Aorta (tissue), 5 donors: ENCODE results near the gene IL18BP. TPM values are rescaled to one million over a fixed set of nuclear protein-coding genes. Genes with fewer than 3 reads are reported as not detected.

Source experiments
- ATAC-seq: fragments of 200-7000 bp; cut with Tn5 transposase; one replicate; pipeline ENCODE4 v1.9.1; 2022; ENCODE audit warnings: moderate library complexity; ENCODE audit not compliant: low FRiP score
- DNase-seq, 2 donors: peaks; one replicate each; pipeline ENCODE4 v3.0.0-alpha.2; 2020
- H3K27ac ChIP-seq, 2 donors: one replicate each; pipeline ENCODE4 v1.5.1; 2013; ENCODE audit warnings: low read length in 2 of 2, mild to moderate bottlenecking in 2 of 2, moderate library complexity in 2 of 2, control low read depth in 1 of 2, inconsistent platforms in 1 of 2, low read depth in 1 of 2
- H3K27me3 ChIP-seq, 2 donors: one replicate each; pipeline ENCODE4 v1.6.1; 2013; ENCODE audit warnings: control low read depth in 1 of 2, low read length in 1 of 2, mild to moderate bottlenecking in 1 of 2, moderate library complexity in 1 of 2; ENCODE audit not compliant: insufficient read depth in 2 of 2, control insufficient read depth in 1 of 2
- H3K36me3 ChIP-seq, 2 donors: one replicate each; pipeline ENCODE4 v1.6.1; 2013; ENCODE audit warnings: control low read depth in 1 of 2, low read length in 1 of 2, mild to moderate bottlenecking in 1 of 2; ENCODE audit not compliant: insufficient read depth in 2 of 2, control insufficient read depth in 1 of 2
- H3K4me1 ChIP-seq, 2 donors: one replicate each; pipeline ENCODE4 v1.6.1; 2013; ENCODE audit warnings: low read length in 2 of 2, control low read depth in 1 of 2, mild to moderate bottlenecking in 1 of 2, moderate library complexity in 1 of 2; ENCODE audit not compliant: insufficient read depth in 2 of 2, control insufficient read depth in 1 of 2
- H3K4me3 ChIP-seq, 2 donors: one replicate each; pipeline ENCODE4 v1.5.1; 2013; ENCODE audit warnings: low read length in 2 of 2, control low read depth in 1 of 2, mild to moderate bottlenecking in 1 of 2
- H3K9me3 ChIP-seq: one replicate; pipeline ENCODE4 v1.6.1; 2013; ENCODE audit warnings: mild to moderate bottlenecking, low read length; ENCODE audit not compliant: control insufficient read depth
- WGBS, 2 donors: extraction: QIAGEN DNeasy Blood & Tissue Kit; methylation state at CpG; one replicate each; pipeline ENCODE4 v1.1.7; 2013; 5-methylcytosine and 5-hydroxymethylcytosine counted together
- intact Hi-C, 2 donors: fragments of 100-400 bp; cut with DNase I; formaldehyde crosslinking; loops; one replicate each; pipeline versions ENCODE4 v1.14.2 to v1.15.0; 2022
- polyA plus RNA-seq, 2 donors: library from polyadenylated mRNA; stranded (reverse); fragments of 200-250 nt; gene quantifications; one replicate each; pipeline ENCODE4 v1.2.3, GENCODE V29; 2013
- total RNA-seq, 2 donors: library from RNA; stranded (reverse); fragmentation: NEBNext Ultra II Directional; extraction: Animal tissue kit (Norgen Biotek cat#: 25700); gene quantifications; one replicate each; pipeline ENCODE4 v1.2.1, GENCODE V29; 2021
- donor health status: healthy with polysubstance abuse.
- donor health status: Bipolar disorder and iron deficiency.
- donor health status: DM: no; HTN: no; CAD: no.
- donor health status: DM: no; HTN: no; CAD: no.
- donor health status: DM: yes; HTN: yes; CAD: no.

IL18BP gene
- total and polyA plus RNA-seq, 4 donors, result 7.8 to 24.8 (median 12.8) TPM

GRCh38 chr11:72012897-72013721 lies 14.4 kb downstream of the IL18BP start:
- H3K27ac ChIP-seq, result peak overlapping the region in 1 of 2 donors; percentile 73

GRCh38 chr11:72013765-72014711 lies 15.3 kb downstream of the IL18BP start:
- H3K36me3 ChIP-seq, result peaks cover 3 to 28% of the 10 kb centered on the region in 2 donors

More at GRCh38 chr11:72012897-72013721, 14.4 kb downstream of the IL18BP start:
- H3K4me3 ChIP-seq, result no peak overlapping the region
- DNase-seq, result peak; percentile 87 to 88
- intact Hi-C loops, result no loop called here
- no peaks in the 10 kb centered on the region for H3K27me3 ChIP-seq
- whole genome bisulfite sequencing, 2 donors, result 7% methylated on average over 33 of the region's 33 CpGs
- peaks cover 3 to 24% of the 10 kb centered on the region in 2 donors for H3K36me3 ChIP-seq
- H3K9me3 ChIP-seq, result no peaks in the 10 kb centered on the region
- ATAC-seq, result peak; percentile 71
- H3K4me1 ChIP-seq, result no peaks in the 10 kb centered on the region

GRCh38 chr11:72014761-72015320 lies 16.1 kb downstream of the IL18BP start:
- Histone ChIP-seq H3K36me3 (peaks cover 5 to 30% of the 10 kb centered on the region in 2 donors), H3K9me3 (no peaks in the 10 kb centered on the region), H3K27me3 (no peaks in the 10 kb centered on the region), H3K4me3 (no peak overlapping the region), H3K4me1 (no peaks in the 10 kb centered on the region), H3K27ac (peak overlapping the region in 1 of 2 donors; percentile 73)
- 77 to 79% methylated on average over 16 of the region's 16 CpGs for WGBS, 2 donors
- ATAC-seq (no peak), DNase-seq (peak in 1 of 2 donors; percentile 66)
- intact Hi-C loops, result no loop called here

More at GRCh38 chr11:72013765-72014711, 15.3 kb downstream of the IL18BP start:
- Histone ChIP-seq H3K9me3 (no peaks in the 10 kb centered on the region), H3K27me3 (no peaks in the 10 kb centered on the region), H3K4me3 (no peak overlapping the region), H3K27ac (peak overlapping the region in 1 of 2 donors; percentile 73), H3K4me1 (no peaks in the 10 kb centered on the region)
- peak in 1 of 2 donors; percentile 78 for DNase-seq
- peak; percentile 2 for ATAC-seq
- whole genome bisulfite sequencing, 2 donors, result 44 to 45% methylated on average over 38 of the region's 38 CpGs
- intact Hi-C loops, result no loop called here

GRCh38 chr11:72015511-72016061 lies 16.9 kb downstream of the IL18BP start:
- Histone ChIP-seq H3K27ac (peak overlapping the region in 1 of 2 donors; percentile 19), H3K4me1 (no peaks in the 10 kb centered on the region)
- DNase-seq, result peak in 1 of 2 donors; percentile 75

GRCh38 chr11:72018171-72018570 lies 19.5 kb downstream of the IL18BP start:
- Histone ChIP-seq H3K36me3 (peaks cover 5 to 33% of the 10 kb centered on the region in 2 donors), H3K27ac (no peak overlapping the region), H3K4me3 (no peak overlapping the region), H3K27me3 (no peaks in the 10 kb centered on the region), H3K4me1 (no peaks in the 10 kb centered on the region), H3K9me3 (no peaks in the 10 kb centered on the region)
- no peak for DNase-seq
- no peak for ATAC-seq
- WGBS, 2 donors, result 90 to 94% methylated on average over 9 of the region's 9 CpGs
- intact Hi-C loops, result no loop called here

More at GRCh38 chr11:72015511-72016061, 16.9 kb downstream of the IL18BP start:
- ATAC-seq, result no peak
- intact Hi-C loops, result no loop called here
- no peaks in the 10 kb centered on the region for H3K9me3 ChIP-seq
- no peaks in the 10 kb centered on the region for H3K27me3 ChIP-seq
- H3K4me3 ChIP-seq, result no peak overlapping the region
- 84 to 89% methylated on average over 10 of the region's 10 CpGs for WGBS, 2 donors
- H3K36me3 ChIP-seq, result peaks cover 5 to 34% of the 10 kb centered on the region in 2 donors

GRCh38 chr11:72023335-72023734 lies 24.6 kb downstream of the IL18BP start:
- Histone ChIP-seq H3K27ac (no peak overlapping the region), H3K27me3 (no peaks in the 10 kb centered on the region), H3K36me3 (peaks cover 12 to 24% of the 10 kb centered on the region in 2 donors), H3K9me3 (no peaks in the 10 kb centered on the region), H3K4me3 (no peak overlapping the region), H3K4me1 (no peaks in the 10 kb centered on the region)
- DNase-seq (no peak), ATAC-seq (no peak)
- intact Hi-C loops, result no loop called here
- 73 to 74% methylated on average over 4 of the region's 4 CpGs for WGBS, 2 donors

- 33 to 39% methylated on average over 5 of the region's 5 CpGs for WGBS, 2 donors
- ATAC-seq (no peak), DNase-seq (no peak)
- no peaks in the 10 kb centered on the region for H3K27me3 ChIP-seq
- H3K27ac ChIP-seq, result no peak overlapping the region
- H3K9me3 ChIP-seq, result no peaks in the 10 kb centered on the region
- intact Hi-C loops, result loop anchor here in 1 of 2 donors (2.0 kb wide), 1 partner anchor 121 kb away; no protein-coding TSS in a partner anchor
- peaks cover 18 to 22% of the 10 kb centered on the region in 2 donors for H3K36me3 ChIP-seq
- no peaks in the 10 kb centered on the region for H3K4me1 ChIP-seq
- no peak overlapping the region for H3K4me3 ChIP-seq
Measured at GRCh38 chr11:72024069-72024754, 25.5 kb downstream of the IL18BP start.
